ENCODE data around the gene CDON.

Gene CDON

GRCh38 chr11:126105022-126105747 lies 42.5 kb upstream of the CDON start:
- no peak for TF ChIP-seq CTCF (conservative IDR thresholded peaks at IDR 0.05; ENCODE audit: control insufficient read depth, insufficient read depth, low read depth, low read length)
- no peak for DNase-seq (ENCODE audit: low read depth)
- H3K4me3 ChIP-seq (ENCODE audit: control insufficient read depth, low read depth, low read length), result no peak overlapping the region

- H3K4me3 ChIP-seq (ENCODE audit: control insufficient read depth, low read depth, low read length), result no peak overlapping the region
- TF ChIP-seq CTCF (conservative IDR thresholded peaks at IDR 0.05; ENCODE audit: control insufficient read depth, insufficient read depth, low read depth, low read length), result no peak
- no peak for DNase-seq (ENCODE audit: low read depth)
Measured at GRCh38 chr11:126104420-126104819, 41.8 kb upstream of the CDON start.

GRCh38 chr11:126103150-126103549 lies 40.5 kb upstream of the CDON start:
- H3K4me3 ChIP-seq (ENCODE audit: control insufficient read depth, low read depth, low read length), result no peak overlapping the region
- no peak for TF ChIP-seq CTCF (conservative IDR thresholded peaks at IDR 0.05; ENCODE audit: control insufficient read depth, insufficient read depth, low read depth, low read length)
- no peak for DNase-seq (ENCODE audit: low read depth)

GRCh38 chr11:126102436-126102981 lies 39.8 kb upstream of the CDON start:
- no peak overlapping the region for H3K4me3 ChIP-seq (ENCODE audit: control insufficient read depth, low read depth, low read length)
- no peak for DNase-seq (ENCODE audit: low read depth)
- TF ChIP-seq CTCF (conservative IDR thresholded peaks at IDR 0.05; ENCODE audit: control insufficient read depth, insufficient read depth, low read depth, low read length), result no peak

GRCh38 chr11:126101930-126102283 lies 39.2 kb upstream of the CDON start:
- no peak for DNase-seq (ENCODE audit: low read depth)
- TF ChIP-seq CTCF (conservative IDR thresholded peaks at IDR 0.05; ENCODE audit: control insufficient read depth, insufficient read depth, low read depth, low read length), result no peak

GRCh38 chr11:126101251-126101929 lies 38.7 kb upstream of the CDON start:
- TF ChIP-seq CTCF (conservative IDR thresholded peaks at IDR 0.05; ENCODE audit: control insufficient read depth, insufficient read depth, low read depth, low read length), result no peak
- no peak overlapping the region for H3K4me3 ChIP-seq (ENCODE audit: control insufficient read depth, low read depth, low read length)
- DNase-seq (ENCODE audit: low read depth), result no peak

More at GRCh38 chr11:126101930-126102283, 39.2 kb upstream of the CDON start:
- no peak overlapping the region for H3K4me3 ChIP-seq (ENCODE audit: control insufficient read depth, low read depth, low read length)

Measured in fibroblast of mammary gland (primary cell).